ENCODE data around the gene POU1F1. TPM values are rescaled to one million over a fixed set of nuclear protein-coding genes. Genes with fewer than 3 reads are reported as not detected.
A peak's percentile ranks its signal among the peaks of the same experiment; 100 is the strongest.
"Not testable (repeated sequence)": the region's sequence is repeated elsewhere in the genome, so short reads cannot be mapped to it uniquely, and the experiment has no call there.

Gene POU1F1
- total RNA-seq, 1 donor from 2014 or later, result not detected

GRCh38 chr3:87260270-87260669 is 16.1 kb downstream of the POU1F1 start:
- peak; percentile 51 for DNase-seq (ENCODE audit: extremely low read depth, low read depth, low spot score)

DNA sequence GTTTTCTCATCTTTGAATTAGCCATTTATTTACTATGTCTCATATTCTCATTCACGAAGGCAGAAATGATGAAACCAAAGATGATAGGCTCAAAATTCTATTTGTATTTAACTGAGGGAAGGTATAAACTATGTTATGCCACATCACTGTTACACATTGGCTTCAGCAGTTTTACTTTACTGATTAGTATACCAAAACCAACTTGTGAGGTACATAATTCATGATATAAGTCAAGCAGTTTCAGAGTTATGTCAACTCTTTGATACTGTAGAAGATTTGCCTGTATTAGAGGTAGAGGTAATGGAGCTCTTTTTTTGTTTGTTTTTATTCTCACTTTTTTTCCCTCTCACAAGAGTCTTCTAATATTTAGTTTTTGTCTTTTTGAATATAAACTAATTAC is 26.4 kb downstream of the POU1F1 start:
- no peak for DNase-seq (ENCODE audit: extremely low read depth, low read depth, low spot score)

GRCh38 chr3:87248831-87249230 is 27.6 kb downstream of the POU1F1 start:
- DNase-seq (ENCODE audit: extremely low read depth, low read depth, low spot score), result no peak

DNA sequence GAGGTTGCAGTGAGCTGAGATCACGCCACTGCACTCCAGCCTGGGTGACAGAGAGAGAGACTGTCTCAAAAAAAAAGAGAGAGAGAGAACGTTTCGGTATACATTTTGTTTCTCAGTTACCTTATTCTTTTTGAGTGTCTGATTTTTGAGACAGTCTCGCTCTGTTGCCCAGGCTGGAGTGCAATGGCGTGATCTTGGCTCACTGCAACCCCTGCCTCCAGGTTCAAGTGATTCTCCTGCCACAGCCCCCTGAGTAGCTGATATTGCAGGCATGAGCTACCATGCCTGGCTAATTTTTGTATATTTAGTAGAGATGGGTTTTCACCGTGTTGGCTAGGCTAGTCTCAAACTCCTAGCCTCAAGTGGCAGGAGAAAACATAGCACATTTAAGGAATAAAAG is 28.2 kb downstream of the POU1F1 start:
- DNase-seq (ENCODE audit: extremely low read depth, low read depth, low spot score), result not testable (repeated sequence)

- no peak for DNase-seq (ENCODE audit: extremely low read depth, low read depth, low spot score)
Measured at GRCh38 chr3:87247430-87247773, 29.0 kb downstream of the POU1F1 start.

GRCh38 chr3:87246662-87247429 is 29.5 kb downstream of the POU1F1 start:
- no peak for DNase-seq (ENCODE audit: extremely low read depth, low read depth, low spot score)

DNA sequence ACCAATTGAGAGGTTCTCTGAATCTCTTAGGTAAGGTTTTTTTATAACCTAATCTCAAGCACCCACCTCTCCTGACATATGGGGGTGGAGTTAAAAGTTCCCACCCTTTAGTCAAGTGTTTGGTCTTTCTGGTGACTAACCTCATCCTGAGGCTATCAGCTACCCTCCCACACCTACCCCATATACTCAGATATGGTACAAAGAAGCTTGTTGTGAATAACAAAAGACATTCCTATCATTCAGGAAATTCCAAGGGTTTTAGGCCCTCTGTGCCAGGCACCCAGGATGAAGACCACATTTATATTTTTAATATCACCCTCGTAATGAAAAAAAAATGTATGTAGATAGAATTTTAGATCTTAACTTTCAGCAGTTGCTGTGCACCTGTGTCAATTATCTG is 40.3 kb downstream of the POU1F1 start:
- no peak for DNase-seq (ENCODE audit: extremely low read depth, low read depth, low spot score)

- no peak for DNase-seq (ENCODE audit: extremely low read depth, low read depth, low spot score)
Measured at GRCh38 chr3:87233805-87234204, 42.6 kb downstream of the POU1F1 start.

- no peak for DNase-seq (ENCODE audit: extremely low read depth, low read depth, low spot score)
Measured at GRCh38 chr3:87229113-87229512, 47.3 kb downstream of the POU1F1 start.

- DNase-seq (ENCODE audit: extremely low read depth, low read depth, low spot score), result no peak
Measured at GRCh38 chr3:87228316-87228715, 48.1 kb downstream of the POU1F1 start.

DNA sequence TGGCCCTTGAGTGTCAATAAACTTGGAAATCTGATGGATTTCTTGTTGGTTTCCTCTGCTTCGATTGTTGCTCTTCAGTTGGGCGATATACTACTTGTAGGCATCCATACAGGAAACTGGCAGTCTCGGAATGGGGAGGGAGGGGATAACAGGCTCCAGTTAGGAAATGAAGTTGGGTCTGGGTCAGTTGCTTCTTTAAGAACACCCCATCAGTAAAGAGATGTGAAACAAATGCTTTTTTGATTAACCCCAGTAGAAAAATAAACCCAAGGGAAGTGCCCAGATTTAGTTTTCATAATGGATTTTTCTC is 48.6 kb downstream of the POU1F1 start:
- DNase-seq (ENCODE audit: extremely low read depth, low read depth, low spot score), result no peak

DNA sequence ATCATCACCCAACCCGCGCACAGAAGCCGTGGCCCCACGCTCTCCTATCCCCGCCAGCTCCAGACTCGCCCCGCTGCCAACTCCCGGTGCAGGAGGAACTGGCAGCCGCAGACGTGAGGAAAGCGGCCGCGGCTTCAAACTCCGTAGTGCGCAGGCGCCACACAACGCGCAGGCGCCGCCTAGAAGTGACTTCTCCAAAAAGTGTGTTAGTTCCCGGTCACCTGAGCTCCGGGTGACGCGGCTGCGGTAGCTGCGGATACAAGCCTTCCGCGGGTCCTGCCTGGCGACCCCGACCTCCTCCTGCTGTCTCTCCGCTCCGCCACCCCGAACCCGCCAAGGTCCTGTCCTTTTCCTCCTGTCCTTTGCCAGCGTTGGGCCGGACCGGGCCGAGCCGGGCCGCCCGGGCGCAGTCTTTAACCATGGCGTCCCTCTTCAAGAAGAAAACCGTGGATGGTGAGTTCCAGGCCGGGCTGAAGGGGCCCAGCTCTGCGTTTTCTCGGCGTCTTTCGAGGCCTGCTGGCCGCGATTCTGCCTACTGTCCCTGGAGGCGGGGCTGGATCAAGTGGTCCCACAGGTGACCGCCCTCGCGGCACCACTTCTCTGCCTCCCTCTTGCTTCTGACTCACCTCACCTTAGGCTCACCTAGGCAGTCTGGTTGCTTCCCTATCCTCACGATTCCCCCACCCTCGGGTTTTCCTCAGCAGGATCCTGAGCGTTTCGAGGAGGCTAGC is 49.1 kb downstream of the POU1F1 start, which contains the start of gene CHMP2B:
Gene CHMP2B, plus strand, starts transcription at position 206 of the 731 bp plus-strand sequence. Its CDS starts 214 bp downstream, at position 420.
- DNase-seq (ENCODE audit: extremely low read depth, low read depth, low spot score), result peak; percentile 33

GRCh38 chr3:87225659-87226058 is 50.7 kb downstream of the POU1F1 start:
- no peak for DNase-seq (ENCODE audit: extremely low read depth, low read depth, low spot score)

- no peak for DNase-seq (ENCODE audit: extremely low read depth, low read depth, low spot score)
Measured at GRCh38 chr3:87219611-87220010, 56.8 kb downstream of the POU1F1 start.

DNA sequence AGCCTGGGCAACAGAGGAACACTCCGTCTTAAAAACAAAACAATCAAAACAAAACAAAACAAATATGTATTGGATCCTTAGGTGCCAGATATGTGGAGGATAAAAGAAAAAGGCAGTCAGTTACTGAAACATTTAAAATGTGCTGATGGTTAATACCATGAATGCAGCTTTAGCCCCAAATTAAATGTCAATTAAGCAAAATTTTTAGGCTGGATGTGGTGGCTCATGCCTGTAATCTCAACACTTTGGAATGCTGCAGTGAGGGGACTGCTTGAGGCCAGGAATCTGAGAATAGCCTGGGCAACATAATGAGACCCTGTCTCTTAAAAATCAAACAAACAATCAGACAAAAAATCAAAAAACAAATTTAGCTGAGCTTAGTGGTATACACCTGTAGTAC is 57.8 kb downstream of the POU1F1 start:
- no peak for DNase-seq (ENCODE audit: extremely low read depth, low read depth, low spot score)

Other genes starting within 250 kb of the POU1F1 start
- 28.2 and 28.5 TPM in 2 replicates for gene CHMP2B, start 49.3 kb downstream of the POU1F1 start, total RNA-seq